ENCODE results near the gene LRP5.
"Not testable (repeated sequence)": the region's sequence is repeated elsewhere in the genome, so short reads cannot be mapped to it uniquely, and the experiment has no call there.

The LRP5 gene

DNA sequence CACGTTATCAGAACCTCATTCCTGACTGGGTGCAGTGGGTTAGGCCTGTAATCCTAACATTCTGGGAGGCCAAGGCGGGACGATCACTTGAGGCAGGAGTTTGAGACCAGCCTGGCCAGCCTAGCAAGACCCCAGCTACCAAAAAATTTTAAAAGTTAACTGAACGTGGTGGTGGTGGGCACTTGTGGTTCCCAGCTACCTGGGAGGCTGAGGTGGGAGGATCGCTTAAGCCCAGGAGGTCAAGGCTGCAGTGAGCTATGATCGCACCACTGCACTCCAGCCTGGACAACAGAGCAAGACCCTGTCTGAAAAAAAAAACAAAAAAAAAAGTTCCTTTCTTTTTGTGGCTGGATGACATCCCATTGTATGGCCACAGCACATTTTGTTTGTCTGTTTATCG, 80.4 kb downstream of the LRP5 start:
- no peak for DNase-seq (ENCODE audit: low read depth)

DNA sequence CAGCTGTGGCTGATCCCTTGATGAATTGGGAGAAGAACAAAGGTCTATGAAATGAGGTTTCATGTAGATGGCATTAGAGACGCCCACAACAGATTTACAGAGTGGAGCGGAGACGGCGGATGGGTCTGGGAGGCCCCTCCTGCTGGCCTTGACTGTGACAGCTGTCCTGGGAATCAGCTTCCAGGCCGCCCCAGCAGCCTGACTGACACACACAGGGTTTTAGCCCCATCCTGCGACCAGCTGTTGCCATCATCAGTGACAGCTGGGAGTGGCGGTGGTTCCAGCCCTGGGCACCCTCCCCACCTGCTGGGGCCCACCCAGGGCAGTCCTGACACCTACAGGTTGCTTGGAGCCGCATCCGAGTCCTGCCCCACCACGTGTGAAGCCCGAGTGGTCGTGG, 84.1 kb downstream of the LRP5 start:
- no peak for DNase-seq (ENCODE audit: low read depth)

DNA sequence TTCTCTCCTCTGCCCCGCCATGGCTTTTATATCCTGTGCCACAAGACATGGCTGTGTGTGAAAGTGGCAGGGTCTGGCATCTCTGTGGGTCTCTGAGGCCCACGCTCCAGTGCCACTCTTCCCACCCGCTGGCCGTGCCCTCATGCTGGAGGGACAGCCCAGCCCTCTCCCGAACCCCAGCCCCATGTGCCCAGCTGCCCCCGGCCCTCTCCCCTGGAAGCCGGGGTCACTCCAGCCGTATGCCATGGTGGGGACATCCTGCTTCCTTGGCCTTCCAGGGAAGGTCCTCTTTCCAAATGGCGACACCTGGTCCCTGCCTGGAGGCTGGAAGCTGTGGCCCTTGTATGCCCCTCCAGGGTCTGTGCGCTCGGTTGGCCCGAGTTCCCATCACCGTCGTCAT, 84.9 kb downstream of the LRP5 start:
- no peak for DNase-seq (ENCODE audit: low read depth)

DNA sequence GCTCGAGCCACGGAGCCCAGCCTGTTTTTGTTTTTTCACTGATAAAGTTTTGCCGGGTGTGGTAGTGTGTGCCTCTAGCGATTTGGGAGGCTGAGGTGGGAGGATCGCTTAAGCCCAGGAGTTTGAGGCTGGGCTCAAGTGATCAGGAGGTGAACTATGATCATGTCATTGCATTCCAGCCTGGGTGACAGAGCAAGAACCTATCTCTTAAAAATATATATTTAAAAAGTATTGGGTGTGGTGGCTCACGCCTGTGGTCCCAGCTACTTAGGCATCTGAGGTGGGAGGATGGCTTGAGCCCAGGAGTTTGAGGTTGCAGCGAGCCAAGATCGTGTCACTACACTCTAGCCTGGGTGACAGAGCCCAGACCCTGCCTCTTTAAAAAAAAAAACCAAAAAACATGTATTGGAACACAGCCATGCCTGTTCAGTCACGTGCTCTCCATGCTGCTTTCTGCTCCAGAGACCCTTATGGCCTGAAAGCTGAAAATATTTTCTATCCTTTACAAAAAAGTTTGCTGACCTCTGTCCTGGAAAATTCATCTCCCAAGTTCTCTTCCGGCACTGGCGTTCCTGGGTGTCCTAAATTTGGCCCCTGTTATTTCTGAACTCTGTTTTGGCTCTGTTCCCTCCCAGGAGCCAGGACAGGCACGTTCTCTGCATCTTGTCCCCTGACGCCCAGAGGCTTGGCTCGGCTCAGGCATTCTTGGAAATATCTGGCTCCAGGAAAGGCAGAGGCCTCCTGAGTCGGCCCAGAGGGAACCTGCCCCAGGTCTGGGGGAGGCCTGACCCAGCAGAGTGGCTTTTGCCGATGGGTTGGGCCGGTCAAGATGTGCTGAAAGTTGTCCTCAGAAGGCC, 86.8 kb downstream of the LRP5 start:
- DNase-seq (ENCODE audit: low read depth) = no peak

DNA sequence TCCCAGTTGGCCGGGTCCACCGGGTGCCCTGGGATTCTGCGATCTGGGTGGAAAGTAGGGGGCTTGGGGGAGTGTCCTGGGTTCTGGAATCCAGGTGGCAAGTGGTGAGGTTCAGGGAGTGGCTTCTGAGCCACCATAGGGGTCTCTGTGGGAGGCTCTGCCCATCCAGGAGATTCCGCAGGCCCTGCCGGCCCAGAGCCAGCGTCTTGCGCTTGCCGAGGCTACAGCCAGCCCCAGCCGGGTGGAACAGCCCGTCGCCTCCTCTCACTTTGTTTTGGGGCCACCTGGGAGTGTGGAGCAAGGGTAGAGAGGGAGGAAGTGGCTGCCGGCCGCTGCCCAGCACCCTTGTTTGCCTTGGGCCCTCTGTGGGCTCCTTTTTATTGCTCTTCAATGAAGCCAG, 87.5 kb downstream of the LRP5 start:
- DNase-seq (ENCODE audit: low read depth) = no peak

DNA sequence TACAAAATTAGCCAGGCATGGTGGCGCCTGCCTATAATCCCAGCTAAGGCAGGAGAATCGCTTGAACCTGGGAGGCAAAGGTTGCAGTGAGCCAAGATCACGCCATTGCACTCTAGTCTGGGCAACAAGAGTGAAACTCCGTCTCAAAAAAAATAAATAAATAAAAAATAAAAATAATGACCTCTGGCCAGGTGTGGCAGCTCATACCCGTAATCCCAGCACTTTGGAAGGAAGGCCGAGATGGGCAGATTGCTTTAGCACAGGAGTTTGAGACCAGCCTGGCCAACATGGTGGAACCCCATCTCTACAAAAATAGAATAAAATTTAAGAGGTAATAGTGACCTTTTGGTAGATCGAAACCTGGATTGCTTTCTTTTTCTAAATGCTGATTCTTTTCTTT, 88.2 kb downstream of the LRP5 start:
- DNase-seq (ENCODE audit: low read depth) = not testable (repeated sequence)

DNA sequence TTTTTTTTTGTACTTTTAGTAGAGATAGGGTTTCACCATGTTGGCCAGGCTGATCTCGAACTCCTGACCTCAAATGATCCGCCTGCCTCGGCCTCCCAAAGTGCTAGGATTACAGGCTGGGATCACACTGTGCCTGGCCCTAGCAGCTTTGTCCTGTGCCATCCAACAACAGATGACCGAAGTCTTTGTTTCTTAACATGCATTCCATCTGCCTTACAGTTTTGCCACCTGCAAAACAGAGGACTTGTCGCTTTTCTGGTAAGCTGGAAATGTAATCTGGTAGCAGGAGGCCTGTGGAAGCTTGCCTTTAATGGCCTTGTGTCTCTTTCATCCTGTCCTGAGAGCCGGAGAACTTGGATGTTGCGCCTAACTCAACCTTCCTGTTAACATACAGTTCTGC, 89.5 kb downstream of the LRP5 start:
- no peak for DNase-seq (ENCODE audit: low read depth)

DNA sequence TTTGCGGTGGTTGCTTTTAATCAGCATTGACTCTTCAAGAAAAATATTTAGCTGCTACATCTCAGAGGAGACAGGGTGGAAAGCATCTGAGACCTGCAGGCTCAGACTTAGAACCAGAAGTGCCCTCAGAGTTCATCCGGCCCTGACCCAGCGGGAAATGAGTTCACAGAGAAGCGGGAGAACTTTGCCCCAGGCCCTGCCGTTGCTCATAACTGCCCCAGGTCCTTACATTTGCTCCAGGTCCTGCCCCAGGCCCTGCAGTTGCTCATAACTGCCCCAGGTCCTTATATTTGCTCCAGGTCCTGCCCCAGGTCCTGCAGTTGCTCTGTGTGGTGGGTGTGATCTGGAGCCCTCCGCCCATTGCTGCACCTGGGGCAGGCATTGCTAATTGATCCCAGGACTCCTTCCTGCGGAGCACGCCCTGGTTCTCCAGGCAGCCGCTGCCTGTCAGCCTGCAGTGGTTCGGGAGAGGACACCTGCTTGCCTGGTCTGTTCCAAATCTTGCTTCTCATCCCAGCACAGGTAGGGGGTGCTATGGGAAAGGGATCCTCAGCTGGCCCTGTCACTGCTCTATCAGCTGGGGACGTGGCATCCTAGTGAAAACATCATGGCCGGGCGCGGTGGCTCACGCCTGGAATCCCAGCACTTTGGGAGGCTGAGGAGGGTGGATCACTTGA, 90.1 kb downstream of the LRP5 start:
- no peak for DNase-seq (ENCODE audit: low read depth)

DNA sequence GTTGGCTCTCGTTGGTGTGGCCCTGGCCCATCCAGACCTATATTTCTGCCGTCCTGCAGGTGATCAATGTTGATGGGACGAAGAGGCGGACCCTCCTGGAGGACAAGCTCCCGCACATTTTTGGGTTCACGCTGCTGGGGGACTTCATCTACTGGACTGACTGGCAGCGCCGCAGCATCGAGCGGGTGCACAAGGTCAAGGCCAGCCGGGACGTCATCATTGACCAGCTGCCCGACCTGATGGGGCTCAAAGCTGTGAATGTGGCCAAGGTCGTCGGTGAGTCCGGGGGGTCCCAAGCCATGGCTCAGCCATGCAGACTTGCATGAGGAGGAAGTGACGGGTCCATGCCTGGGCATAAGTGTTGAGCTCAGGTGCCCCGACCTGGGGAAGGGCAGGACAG, 91.0 kb downstream of the LRP5 start:
- no peak for DNase-seq (ENCODE audit: low read depth)

DNA sequence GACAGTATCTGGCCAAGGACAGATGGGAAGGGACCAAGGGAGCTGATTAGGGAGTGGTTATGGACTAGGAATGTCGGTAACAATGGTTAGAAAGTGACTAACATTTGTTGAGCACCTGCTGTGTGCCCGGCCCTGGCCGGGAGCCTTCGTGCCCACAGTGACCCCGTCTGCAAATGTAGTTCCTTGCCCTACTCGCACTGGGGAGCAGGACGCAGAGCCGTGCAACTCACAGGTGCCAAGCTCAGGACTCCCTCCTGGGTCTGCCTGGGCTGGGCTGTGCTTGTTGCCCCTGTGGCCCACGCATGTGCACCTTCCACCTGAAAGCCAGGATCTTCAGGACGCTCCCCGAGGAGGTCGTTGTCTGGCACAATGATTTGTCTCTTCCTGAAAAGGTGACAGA, 91.4 kb downstream of the LRP5 start:
- no peak for DNase-seq (ENCODE audit: low read depth)

DNA sequence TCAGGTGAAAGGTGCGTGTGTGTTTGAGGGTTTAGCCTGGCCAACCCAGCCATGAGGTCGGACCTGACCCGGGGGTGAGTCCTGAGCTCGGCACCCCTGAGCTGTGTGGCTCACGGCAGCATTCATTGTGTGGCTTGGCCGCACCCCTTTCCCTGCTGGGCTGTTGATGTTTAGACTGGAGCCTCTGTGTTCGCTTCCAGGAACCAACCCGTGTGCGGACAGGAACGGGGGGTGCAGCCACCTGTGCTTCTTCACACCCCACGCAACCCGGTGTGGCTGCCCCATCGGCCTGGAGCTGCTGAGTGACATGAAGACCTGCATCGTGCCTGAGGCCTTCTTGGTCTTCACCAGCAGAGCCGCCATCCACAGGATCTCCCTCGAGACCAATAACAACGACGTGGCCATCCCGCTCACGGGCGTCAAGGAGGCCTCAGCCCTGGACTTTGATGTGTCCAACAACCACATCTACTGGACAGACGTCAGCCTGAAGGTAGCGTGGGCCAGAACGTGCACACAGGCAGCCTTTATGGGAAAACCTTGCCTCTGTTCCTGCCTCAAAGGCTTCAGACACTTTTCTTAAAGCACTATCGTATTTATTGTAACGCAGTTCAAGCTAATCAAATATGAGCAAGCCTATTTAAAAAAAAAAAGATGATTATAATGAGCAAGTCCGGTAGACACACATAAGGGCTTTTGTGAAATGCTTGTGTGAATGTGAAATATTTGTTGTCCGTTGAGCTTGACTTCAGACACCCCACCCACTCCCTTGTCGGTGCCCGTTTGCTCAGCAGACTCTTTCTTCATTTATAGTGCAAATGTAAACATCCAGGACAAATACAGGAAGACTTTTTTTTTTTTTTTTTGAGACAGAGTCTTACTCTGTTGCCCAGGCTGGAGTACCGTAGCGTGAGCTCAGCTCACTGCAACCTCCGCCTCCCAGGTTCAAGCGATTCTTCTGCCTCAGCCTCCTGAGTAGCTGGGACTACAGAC, 94.2 kb downstream of the LRP5 start:
- DNase-seq (ENCODE audit: low read depth) = no peak

DNA sequence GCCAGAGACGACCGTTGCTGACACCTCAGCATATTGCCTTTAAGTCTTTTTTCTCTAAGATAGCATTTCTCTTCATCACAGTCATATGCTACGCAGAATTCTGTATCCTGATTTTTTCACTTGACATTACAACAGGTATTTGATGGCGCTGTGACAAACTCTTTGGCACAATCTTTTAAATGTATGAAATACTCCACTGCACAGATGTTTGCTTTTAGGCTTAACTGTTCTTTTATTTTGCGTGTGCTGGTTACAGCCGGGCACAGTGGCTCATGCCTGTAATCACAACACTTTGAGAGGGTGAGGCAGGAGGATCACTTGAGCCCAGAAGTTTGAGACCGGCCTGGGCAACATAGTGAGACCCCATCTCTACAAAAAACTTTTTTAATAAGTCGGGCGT, 96.1 kb downstream of the LRP5 start:
- DNase-seq (ENCODE audit: low read depth) = no peak

DNA sequence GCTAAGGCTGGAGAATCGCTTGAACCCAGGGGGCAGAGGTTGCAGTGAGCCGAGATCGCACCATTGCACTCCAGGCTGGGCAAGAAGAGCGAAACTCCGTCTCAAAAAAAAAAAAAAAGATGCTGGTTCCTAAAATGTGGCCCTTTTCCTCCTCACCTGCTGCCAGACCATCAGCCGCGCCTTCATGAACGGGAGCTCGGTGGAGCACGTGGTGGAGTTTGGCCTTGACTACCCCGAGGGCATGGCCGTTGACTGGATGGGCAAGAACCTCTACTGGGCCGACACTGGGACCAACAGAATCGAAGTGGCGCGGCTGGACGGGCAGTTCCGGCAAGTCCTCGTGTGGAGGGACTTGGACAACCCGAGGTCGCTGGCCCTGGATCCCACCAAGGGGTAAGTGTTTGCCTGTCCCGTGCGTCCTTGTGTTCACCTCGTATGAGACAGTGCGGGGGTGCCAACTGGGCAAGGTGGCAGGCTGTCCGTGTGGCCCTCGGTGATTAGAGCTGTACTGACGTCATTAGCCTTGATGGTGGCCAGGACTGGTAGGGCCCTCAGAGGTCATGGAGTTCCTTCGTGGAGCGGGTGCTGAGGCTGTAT, 97.5 kb downstream of the LRP5 start:
- DNase-seq (ENCODE audit: low read depth) = no peak

DNA sequence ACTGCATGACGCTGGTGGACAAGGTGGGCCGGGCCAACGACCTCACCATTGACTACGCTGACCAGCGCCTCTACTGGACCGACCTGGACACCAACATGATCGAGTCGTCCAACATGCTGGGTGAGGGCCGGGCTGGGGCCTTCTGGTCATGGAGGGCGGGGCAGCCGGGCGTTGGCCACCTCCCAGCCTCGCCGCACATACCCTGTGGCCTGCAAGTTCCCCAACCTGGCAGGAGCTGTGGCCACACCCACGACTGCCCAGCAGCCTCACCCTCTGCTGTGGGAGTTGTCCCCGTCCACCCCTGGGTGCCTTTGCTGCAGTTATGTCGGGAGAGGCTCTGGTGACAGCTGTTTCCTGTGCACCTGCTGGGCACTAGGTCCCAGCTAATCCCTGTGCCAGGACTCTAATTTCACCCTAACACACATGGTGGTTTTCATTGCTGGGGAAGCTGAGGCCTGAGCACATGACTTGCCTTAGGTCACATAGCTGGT, 99.2 kb downstream of the LRP5 start:
- DNase-seq (ENCODE audit: low read depth) = no peak

DNA sequence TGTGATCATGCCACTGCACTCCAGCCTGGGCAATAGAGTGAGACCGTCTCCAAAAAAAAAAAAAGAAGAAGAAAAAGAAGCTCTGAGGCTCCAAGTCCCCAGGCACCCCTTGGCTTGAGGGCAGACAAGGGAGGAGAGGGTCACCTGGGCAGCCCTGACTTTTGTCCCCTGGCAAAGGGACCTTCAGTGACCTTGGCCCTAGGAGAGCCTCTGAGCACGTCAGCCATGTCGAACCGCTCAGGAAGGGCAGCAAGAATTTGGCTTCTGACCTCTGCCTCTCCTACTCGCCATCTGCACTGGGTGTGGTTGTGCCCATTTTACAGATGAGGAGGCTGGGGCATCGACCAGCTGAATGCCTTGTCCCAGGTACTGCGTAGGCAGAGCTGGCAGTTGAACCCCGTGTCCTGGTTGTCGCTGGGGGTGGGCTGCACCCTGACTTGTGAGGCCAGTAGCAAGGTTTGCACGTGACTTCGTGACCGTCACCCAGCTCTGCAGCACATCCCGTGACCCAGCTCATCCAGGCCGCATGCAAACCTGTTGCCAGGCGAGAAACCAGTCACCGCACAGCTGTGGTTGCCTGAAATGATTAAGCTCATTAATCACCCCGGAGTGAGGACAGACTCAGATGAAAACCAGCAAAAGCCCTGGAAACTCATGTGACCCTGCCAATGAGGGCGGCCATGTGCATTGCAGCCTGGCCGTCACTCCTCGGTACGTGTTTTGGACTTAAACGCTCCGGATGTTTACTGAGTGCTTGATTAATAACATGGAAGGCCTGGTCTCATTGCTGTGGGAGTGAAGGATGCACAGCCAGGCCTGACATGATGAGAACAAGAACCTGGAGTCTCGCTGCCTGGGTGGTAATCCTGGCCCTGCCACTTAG, 100.4 kb downstream of the LRP5 start:
- DNase-seq (ENCODE audit: low read depth) = no peak

DNA sequence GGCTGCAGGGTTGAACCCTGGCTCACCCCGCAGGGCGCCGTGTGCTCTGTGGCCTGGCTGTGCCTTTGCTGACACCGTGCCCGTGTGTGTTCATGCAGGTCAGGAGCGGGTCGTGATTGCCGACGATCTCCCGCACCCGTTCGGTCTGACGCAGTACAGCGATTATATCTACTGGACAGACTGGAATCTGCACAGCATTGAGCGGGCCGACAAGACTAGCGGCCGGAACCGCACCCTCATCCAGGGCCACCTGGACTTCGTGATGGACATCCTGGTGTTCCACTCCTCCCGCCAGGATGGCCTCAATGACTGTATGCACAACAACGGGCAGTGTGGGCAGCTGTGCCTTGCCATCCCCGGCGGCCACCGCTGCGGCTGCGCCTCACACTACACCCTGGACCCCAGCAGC, 101.2 kb downstream of the LRP5 start:
- no peak for DNase-seq (ENCODE audit: low read depth)

DNA sequence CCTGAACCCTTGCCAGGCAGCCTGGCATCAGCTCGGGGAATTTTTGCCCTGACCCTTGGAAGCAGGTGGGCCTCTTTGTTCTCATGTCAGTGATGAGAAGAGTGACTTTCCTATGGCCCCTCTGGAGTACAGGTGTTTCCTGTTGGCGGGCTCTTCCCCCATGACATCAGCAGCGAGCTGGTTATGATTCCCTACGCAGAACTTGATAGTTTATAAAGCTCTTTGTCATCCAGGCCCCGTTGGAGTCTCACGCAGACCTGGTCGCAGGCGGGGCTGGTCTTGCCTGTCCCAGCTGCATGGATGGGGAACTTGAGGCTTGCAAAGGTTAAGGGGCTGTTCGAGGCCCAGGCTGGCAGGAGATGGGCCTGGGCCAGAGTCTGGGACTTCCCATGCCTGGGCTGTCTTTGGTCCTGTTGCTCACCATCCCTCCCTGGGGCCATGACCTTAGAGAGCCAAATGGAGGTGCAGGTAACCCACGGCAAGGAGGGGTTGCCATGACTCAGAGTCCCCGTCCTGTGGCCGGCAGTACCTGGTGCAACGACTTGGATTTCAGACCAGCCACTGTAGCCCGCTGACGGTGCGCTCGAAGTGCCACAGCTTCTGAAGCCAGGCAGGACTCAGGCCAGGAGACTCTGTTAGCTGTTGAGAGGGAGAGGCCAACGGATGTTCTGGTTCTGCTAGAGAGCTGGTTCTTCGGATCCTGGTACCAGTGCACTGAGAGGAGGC, 102.3 kb downstream of the LRP5 start:
- DNase-seq (ENCODE audit: low read depth) = no peak

DNA sequence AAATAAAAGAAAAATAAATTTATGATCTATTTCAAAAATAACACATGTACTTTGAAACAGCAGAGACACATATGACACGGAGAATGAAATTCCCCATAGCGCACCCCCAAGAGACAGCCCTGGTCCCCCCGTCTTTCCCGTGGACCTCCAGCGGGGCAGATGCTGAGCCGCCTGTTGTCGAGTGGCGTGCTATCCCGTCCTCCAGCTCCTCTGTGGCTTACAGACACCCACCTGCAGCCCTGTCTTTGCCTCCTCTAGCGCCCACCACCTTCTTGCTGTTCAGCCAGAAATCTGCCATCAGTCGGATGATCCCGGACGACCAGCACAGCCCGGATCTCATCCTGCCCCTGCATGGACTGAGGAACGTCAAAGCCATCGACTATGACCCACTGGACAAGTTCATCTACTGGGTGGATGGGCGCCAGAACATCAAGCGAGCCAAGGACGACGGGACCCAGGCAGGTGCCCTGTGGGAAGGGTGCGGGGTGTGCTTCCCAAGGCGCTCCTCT, 103.7 kb downstream of the LRP5 start:
- DNase-seq (ENCODE audit: low read depth) = no peak

DNA sequence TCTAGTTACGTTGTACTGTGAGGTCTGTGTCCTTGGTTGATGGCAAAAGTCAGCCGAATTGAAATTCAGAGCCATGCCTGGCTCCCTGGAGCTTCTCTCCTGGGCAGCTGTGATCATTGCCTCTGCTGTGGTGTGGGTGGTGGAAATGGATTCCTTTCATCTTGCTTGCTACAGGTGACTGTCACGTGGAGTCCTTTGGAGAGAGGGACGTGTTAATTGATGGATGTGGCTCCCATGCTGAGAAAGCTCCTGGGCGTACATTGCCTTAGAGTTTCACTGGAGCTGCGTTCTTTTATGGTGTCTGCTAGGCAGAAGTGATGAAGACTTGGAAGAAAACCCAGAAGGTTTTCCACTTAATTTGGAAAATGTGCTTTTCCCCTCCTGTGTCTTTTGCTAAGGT, 106.3 kb downstream of the LRP5 start:
- DNase-seq (ENCODE audit: low read depth) = no peak

DNA sequence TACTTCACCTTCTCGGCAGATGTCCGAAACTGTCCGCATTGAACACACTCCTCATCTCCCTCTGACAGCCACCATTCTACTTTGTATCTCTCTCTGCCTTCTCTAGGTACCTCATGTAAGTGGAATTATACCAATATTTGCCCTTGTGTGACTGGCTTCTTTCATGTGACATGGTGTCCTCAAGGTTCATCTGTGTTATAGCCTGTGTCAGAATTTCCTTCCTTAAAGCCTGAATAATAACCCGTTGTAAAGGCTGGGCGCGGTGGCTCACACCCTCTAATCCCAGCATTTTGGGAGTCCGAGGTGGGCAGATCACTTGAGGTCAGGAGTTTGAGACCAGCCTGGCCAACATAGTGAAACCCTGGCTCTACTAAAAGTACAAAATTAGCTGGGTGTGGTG, 107.8 kb downstream of the LRP5 start:
- no peak for DNase-seq (ENCODE audit: low read depth)

All from stimulated activated CD8-positive, alpha-beta memory T cell treated with anti-CD3 and anti-CD28 coated beads, Interleukin-7, amount 100 ng/mL, for 24 hours (primary cell).